Endothelial cell (in vitro differentiated cells): Measurements from ENCODE around the gene RAD51B. TPM values are rescaled to one million over a fixed set of nuclear protein-coding genes. Genes with fewer than 3 reads are reported as not detected.

ENCODE experiments used
- DNase-seq: peaks from one replicate; pipeline ENCODE4 v3.0.0; 2021; ENCODE audit warnings: low spot score
- H3K27ac Mint-ChIP-seq: one replicate; pipeline ENCODE4 v1.8.0; 2021; ENCODE audit warnings: mixed read lengths, inconsistent platforms; ENCODE audit not compliant: unreplicated experiment
- H3K27me3 Mint-ChIP-seq: one replicate; pipeline ENCODE4 v1.8.0; 2021; ENCODE audit warnings: mild to moderate bottlenecking, moderate library complexity, mixed read lengths, inconsistent platforms; ENCODE audit not compliant: unreplicated experiment
- H3K36me3 Mint-ChIP-seq: one replicate; pipeline ENCODE4 v1.8.0; 2021; ENCODE audit warnings: mild to moderate bottlenecking, low read depth, mixed read lengths, inconsistent platforms; ENCODE audit not compliant: unreplicated experiment
- H3K4me1 Mint-ChIP-seq: one replicate; pipeline ENCODE4 v1.8.0; 2021; ENCODE audit warnings: mild to moderate bottlenecking, mixed read lengths, inconsistent platforms; ENCODE audit not compliant: unreplicated experiment
- H3K4me3 Mint-ChIP-seq: one replicate; pipeline ENCODE4 v1.8.0; 2021; ENCODE audit warnings: mild to moderate bottlenecking, mixed read lengths, inconsistent platforms; ENCODE audit not compliant: unreplicated experiment
- H3K9me3 Mint-ChIP-seq: one replicate; pipeline ENCODE4 v1.8.0; 2021; ENCODE audit warnings: mixed read lengths, inconsistent platforms; ENCODE audit not compliant: unreplicated experiment
- CTCF ChIP-seq: fragments of 200-600 bp; sonication (generic); IDR thresholded peaks from one replicate; pipeline ENCODE4 v1.5.0; 2021; ENCODE audit warnings: antibody characterized with exemption; ENCODE audit not compliant: unreplicated experiment
- total RNA-seq: library from RNA; stranded (reverse); fragmentation: NEBNext Ultra II Directional; extraction: Animal tissue kit (Norgen Biotek cat#: 25700); gene quantifications from one replicate; pipeline ENCODE4 v1.2.1, GENCODE V29; 2021; ENCODE audit not compliant: unreplicated experiment

The RAD51B gene
- total RNA-seq, 1 donor from 2014 or later: 23.5 TPM

- Mint-ChIP-seq H3K9me3 (peaks cover 6% of the 10 kb centered on the region), H3K36me3 (peaks cover 9% of the 10 kb centered on the region), H3K4me1 (peaks cover 16% of the 10 kb centered on the region), H3K27me3 (no peaks in the 10 kb centered on the region), H3K27ac (no peak overlapping the region), H3K4me3 (no peak overlapping the region)
- no peak for DNase-seq
- no peak for TF ChIP-seq CTCF
Measured at GRCh38 chr14:68106456-68106855, 286.9 kb downstream of the RAD51B start.

- no peaks in the 10 kb centered on the region for H3K27me3 Mint-ChIP-seq
- TF ChIP-seq CTCF: no peak
Measured at GRCh38 chr14:68106905-68107304, 287.3 kb downstream of the RAD51B start.

GRCh38 chr14:68109132-68109900, 289.7 kb downstream of the RAD51B start:
- Mint-ChIP-seq H3K4me1 (peaks cover 16% of the 10 kb centered on the region), H3K4me3 (no peak overlapping the region), H3K27ac (no peak overlapping the region), H3K36me3 (no peaks in the 10 kb centered on the region), H3K9me3 (no peaks in the 10 kb centered on the region), H3K27me3 (no peaks in the 10 kb centered on the region)
- TF ChIP-seq CTCF: no peak
- no peak for DNase-seq

More at GRCh38 chr14:68106905-68107304, 287.3 kb downstream of the RAD51B start:
- no peak overlapping the region for H3K4me3 Mint-ChIP-seq
- peaks cover 6% of the 10 kb centered on the region for H3K9me3 Mint-ChIP-seq
- no peak overlapping the region for H3K27ac Mint-ChIP-seq
- H3K36me3 Mint-ChIP-seq: peaks cover 8% of the 10 kb centered on the region
- peaks cover 16% of the 10 kb centered on the region for H3K4me1 Mint-ChIP-seq
- no peak for DNase-seq

- Mint-ChIP-seq H3K4me1 (peaks cover 16% of the 10 kb centered on the region), H3K27me3 (no peaks in the 10 kb centered on the region), H3K4me3 (no peak overlapping the region), H3K27ac (no peak overlapping the region), H3K36me3 (no peaks in the 10 kb centered on the region), H3K9me3 (no peaks in the 10 kb centered on the region)
- no peak for TF ChIP-seq CTCF
- DNase-seq: no peak
Measured at GRCh38 chr14:68111097-68111852, 291.7 kb downstream of the RAD51B start.

GRCh38 chr14:68111853-68112270, 292.3 kb downstream of the RAD51B start:
- Mint-ChIP-seq H3K27ac (no peak overlapping the region), H3K36me3 (no peaks in the 10 kb centered on the region), H3K4me1 (peaks cover 16% of the 10 kb centered on the region), H3K4me3 (no peak overlapping the region), H3K9me3 (no peaks in the 10 kb centered on the region), H3K27me3 (no peaks in the 10 kb centered on the region)
- DNase-seq: no peak
- TF ChIP-seq CTCF: no peak
